Activated CD4-positive, alpha-beta memory T cell treated with anti-CD3 and anti-CD28 coated beads for 36 hours (primary cell): Measurements from ENCODE around the gene GRID2. TPM values are rescaled to one million over a fixed set of nuclear protein-coding genes. Genes with fewer than 3 reads are reported as not detected.
"Not testable (repeated sequence)": the region's sequence is repeated elsewhere in the genome, so short reads cannot be mapped to it uniquely, and the experiment has no call there.

Experiments used
- CTCF ChIA-PET: fragments of 350-600 bp; sonication (Branson Sonifier 250); formaldehyde crosslinking; loops from one replicate; lab custom pipeline; 2021; ENCODE audit warnings: antibody characterized with exemption, inconsistent platforms; lab: Charles Lee
- POLR2A ChIA-PET: fragments of 350-600 bp; sonication (Branson Sonifier 250); formaldehyde crosslinking; loops from one replicate; lab custom pipeline; 2021; ENCODE audit warnings: antibody characterized with exemption; lab: Charles Lee
- DNase-seq: peaks from one replicate; pipeline ENCODE4 v3.0.0-alpha.2; 2020
- H3K27ac Mint-ChIP-seq: one replicate; pipeline ENCODE4 v1.8.0; 2021; ENCODE audit warnings: mixed read lengths
- H3K27me3 Mint-ChIP-seq: one replicate; pipeline ENCODE4 v1.8.0; 2021; ENCODE audit warnings: mixed read lengths
- H3K36me3 Mint-ChIP-seq: one replicate; pipeline ENCODE4 v1.8.0; 2021; ENCODE audit warnings: mixed read lengths
- H3K4me1 Mint-ChIP-seq: one replicate; pipeline ENCODE4 v1.8.0; 2021; ENCODE audit warnings: low read depth, mixed read lengths
- H3K4me3 Mint-ChIP-seq: one replicate; pipeline ENCODE4 v1.8.0; 2021; ENCODE audit warnings: mild to moderate bottlenecking, mixed read lengths
- H3K9me3 Mint-ChIP-seq: one replicate; pipeline ENCODE4 v1.8.0; 2021; ENCODE audit warnings: mixed read lengths
- intact Hi-C: fragments of 100-400 bp; cut with micrococcal nuclease; formaldehyde crosslinking; loops from one replicate; pipeline ENCODE4 v1.15.1; 2023
- total RNA-seq, 2 experiments: library from RNA; stranded (reverse); gene quantifications; one replicate each; pipeline ENCODE4 v1.2.3, GENCODE V29; 2021

The GRID2 gene
- total RNA-seq, 2 experiments from 2014 or later: not detected

GRCh38 chr4:93635943-93636342 lies 1332.2 kb downstream of the GRID2 start:
- peaks cover 2% of the 10 kb centered on the region for H3K9me3 Mint-ChIP-seq
- CTCF ChIA-PET: no interaction called here
- no peaks in the 10 kb centered on the region for H3K4me1 Mint-ChIP-seq

GRCh38 chr4:93645120-93645519 lies 1341.4 kb downstream of the GRID2 start:
- no peaks in the 10 kb centered on the region for H3K9me3 Mint-ChIP-seq
- no peak for DNase-seq
- CTCF ChIA-PET: no interaction called here
- H3K27me3 Mint-ChIP-seq: no peaks in the 10 kb centered on the region
- no peak overlapping the region for H3K4me3 Mint-ChIP-seq
- no peak overlapping the region for H3K27ac Mint-ChIP-seq
- POLR2A ChIA-PET: no interaction called here
- no peaks in the 10 kb centered on the region for H3K36me3 Mint-ChIP-seq
- no peaks in the 10 kb centered on the region for H3K4me1 Mint-ChIP-seq
- intact Hi-C loops: no loop called here

More at GRCh38 chr4:93635943-93636342, 1332.2 kb downstream of the GRID2 start:
- no peak for DNase-seq
- POLR2A ChIA-PET: no interaction called here
- no peak overlapping the region for H3K27ac Mint-ChIP-seq
- intact Hi-C loops: no loop called here
- H3K27me3 Mint-ChIP-seq: no peaks in the 10 kb centered on the region
- no peaks in the 10 kb centered on the region for H3K36me3 Mint-ChIP-seq
- no peak overlapping the region for H3K4me3 Mint-ChIP-seq

GRCh38 chr4:93646233-93646930 lies 1342.6 kb downstream of the GRID2 start:
- no peaks in the 10 kb centered on the region for H3K4me1 Mint-ChIP-seq
- ChIA-PET POLR2A (no interaction called here), CTCF (no interaction called here)
- H3K36me3 Mint-ChIP-seq: no peaks in the 10 kb centered on the region
- intact Hi-C loops: no loop called here
- H3K27me3 Mint-ChIP-seq: no peaks in the 10 kb centered on the region
- H3K9me3 Mint-ChIP-seq: no peaks in the 10 kb centered on the region
- DNase-seq: no peak
- H3K27ac Mint-ChIP-seq: no peak overlapping the region
- H3K4me3 Mint-ChIP-seq: no peak overlapping the region

GRCh38 chr4:93648258-93648657 lies 1344.5 kb downstream of the GRID2 start:
- intact Hi-C loops: no loop called here
- peaks cover 2% of the 10 kb centered on the region for H3K9me3 Mint-ChIP-seq
- CTCF ChIA-PET: interaction anchor here (0.6 kb wide), 1 partner anchor 82 kb away, joined by 3 read pairs; no protein-coding TSS in a partner anchor

GRCh38 chr4:93649828-93650227 lies 1346.1 kb downstream of the GRID2 start:
- DNase-seq: no peak
- Mint-ChIP-seq H3K4me3 (no peak overlapping the region), H3K9me3 (peaks cover 2% of the 10 kb centered on the region), H3K27ac (no peak overlapping the region), H3K4me1 (no peaks in the 10 kb centered on the region), H3K27me3 (no peaks in the 10 kb centered on the region), H3K36me3 (no peaks in the 10 kb centered on the region)
- ChIA-PET POLR2A (no interaction called here), CTCF (no interaction called here)
- intact Hi-C loops: no loop called here

More at GRCh38 chr4:93648258-93648657, 1344.5 kb downstream of the GRID2 start:
- Mint-ChIP-seq H3K4me1 (no peaks in the 10 kb centered on the region), H3K4me3 (no peak overlapping the region), H3K27me3 (no peaks in the 10 kb centered on the region), H3K36me3 (no peaks in the 10 kb centered on the region), H3K27ac (no peak overlapping the region)
- POLR2A ChIA-PET: no interaction called here
- no peak for DNase-seq

- POLR2A ChIA-PET: no interaction called here
- no peak overlapping the region for H3K4me3 Mint-ChIP-seq
- CTCF ChIA-PET: no interaction called here
- no peak for DNase-seq
- intact Hi-C loops: no loop called here
- no peak overlapping the region for H3K27ac Mint-ChIP-seq
- H3K4me1 Mint-ChIP-seq: no peaks in the 10 kb centered on the region
- no peaks in the 10 kb centered on the region for H3K27me3 Mint-ChIP-seq
- H3K36me3 Mint-ChIP-seq: no peaks in the 10 kb centered on the region
- peaks cover 2% of the 10 kb centered on the region for H3K9me3 Mint-ChIP-seq
Measured at GRCh38 chr4:93654211-93654610, 1350.4 kb downstream of the GRID2 start.

- CTCF ChIA-PET: no interaction called here
Measured at GRCh38 chr4:93657527-93657926, 1353.8 kb downstream of the GRID2 start.

GRCh38 chr4:93658443-93658842 lies 1354.7 kb downstream of the GRID2 start:
- Mint-ChIP-seq H3K27ac (no peak overlapping the region), H3K4me3 (no peak overlapping the region), H3K9me3 (no peaks in the 10 kb centered on the region), H3K4me1 (no peaks in the 10 kb centered on the region), H3K36me3 (no peaks in the 10 kb centered on the region), H3K27me3 (no peaks in the 10 kb centered on the region)
- ChIA-PET CTCF (no interaction called here), POLR2A (no interaction called here)
- intact Hi-C loops: no loop called here
- no peak for DNase-seq

More at GRCh38 chr4:93657527-93657926, 1353.8 kb downstream of the GRID2 start:
- H3K36me3 Mint-ChIP-seq: no peaks in the 10 kb centered on the region
- POLR2A ChIA-PET: no interaction called here
- H3K4me3 Mint-ChIP-seq: no peak overlapping the region
- H3K9me3 Mint-ChIP-seq: no peaks in the 10 kb centered on the region
- DNase-seq: no peak
- no peak overlapping the region for H3K27ac Mint-ChIP-seq
- intact Hi-C loops: no loop called here
- H3K4me1 Mint-ChIP-seq: no peaks in the 10 kb centered on the region
- no peaks in the 10 kb centered on the region for H3K27me3 Mint-ChIP-seq

- ChIA-PET CTCF (no interaction called here), POLR2A (no interaction called here)
- Mint-ChIP-seq H3K4me3 (no peak overlapping the region), H3K9me3 (no peaks in the 10 kb centered on the region), H3K4me1 (no peaks in the 10 kb centered on the region), H3K27ac (no peak overlapping the region), H3K27me3 (no peaks in the 10 kb centered on the region), H3K36me3 (no peaks in the 10 kb centered on the region)
- intact Hi-C loops: no loop called here
- no peak for DNase-seq
Measured at GRCh38 chr4:93659629-93660028, 1355.9 kb downstream of the GRID2 start.

GRCh38 chr4:93660036-93660435 lies 1356.3 kb downstream of the GRID2 start:
- Mint-ChIP-seq H3K36me3 (no peaks in the 10 kb centered on the region), H3K27me3 (no peaks in the 10 kb centered on the region), H3K4me1 (no peaks in the 10 kb centered on the region), H3K9me3 (no peaks in the 10 kb centered on the region), H3K4me3 (no peak overlapping the region), H3K27ac (no peak overlapping the region)
- ChIA-PET POLR2A (no interaction called here), CTCF (no interaction called here)
- intact Hi-C loops: no loop called here
- no peak for DNase-seq

GRCh38 chr4:93670434-93670833 lies 1366.7 kb downstream of the GRID2 start:
- Mint-ChIP-seq H3K27me3 (no peaks in the 10 kb centered on the region), H3K4me3 (no peak overlapping the region), H3K27ac (no peak overlapping the region), H3K4me1 (no peaks in the 10 kb centered on the region), H3K9me3 (no peaks in the 10 kb centered on the region), H3K36me3 (no peaks in the 10 kb centered on the region)
- intact Hi-C loops: no loop called here
- ChIA-PET CTCF (no interaction called here), POLR2A (no interaction called here)
- DNase-seq: no peak

GRCh38 chr4:93671093-93671492 lies 1367.3 kb downstream of the GRID2 start:
- ChIA-PET CTCF (no interaction called here), POLR2A (no interaction called here)
- no peaks in the 10 kb centered on the region for H3K9me3 Mint-ChIP-seq
- no peak overlapping the region for H3K27ac Mint-ChIP-seq
- no peaks in the 10 kb centered on the region for H3K36me3 Mint-ChIP-seq
- H3K27me3 Mint-ChIP-seq: no peaks in the 10 kb centered on the region
- no peak for DNase-seq
- no peaks in the 10 kb centered on the region for H3K4me1 Mint-ChIP-seq
- intact Hi-C loops: no loop called here
- no peak overlapping the region for H3K4me3 Mint-ChIP-seq

GRCh38 chr4:93676937-93677336 lies 1373.2 kb downstream of the GRID2 start:
- DNase-seq, H3K9me3 Mint-ChIP-seq, CTCF ChIA-PET, H3K4me1 Mint-ChIP-seq, intact Hi-C loops, H3K27me3 Mint-ChIP-seq, POLR2A ChIA-PET, H3K27ac Mint-ChIP-seq, H3K4me3 Mint-ChIP-seq, H3K36me3 Mint-ChIP-seq: not testable (repeated sequence)
